HepG2 (cell line): Measurements from ENCODE around the gene PSMG3. TPM values are rescaled to one million over a fixed set of nuclear protein-coding genes. Genes with fewer than 3 reads are reported as not detected.
A peak's percentile ranks its signal among the peaks of the same experiment; 100 is the strongest.

Source experiments
- ATAC-seq: fragments of 200-7000 bp; cut with Tn5 transposase; 3 replicates; pipeline ENCODE4 v1.9.1; 2020; ENCODE audit warnings: mild to moderate bottlenecking, moderate library complexity
- BruUV-seq: library from RNA; stranded (reverse); fragments of 400-500 nt; replicated peaks from 2 replicates; lab custom pipeline; 2021; lab: Mats Ljungman, UMichigan
- CTCF ChIA-PET: fragments of 300-600 bp; formaldehyde crosslinking; extraction: SDS; loops from one replicate; lab custom pipeline; 2021; ENCODE audit warnings: low total read pairs, inconsistent platforms, low intra/inter-chr PET ratio; lab: Yijun Ruan, JAX
- POLR2A ChIA-PET: fragments of 350-600 bp; sonication (Branson Sonifier 250); formaldehyde crosslinking; loops from one replicate; lab custom pipeline; 2020; ENCODE audit warnings: antibody characterized with exemption, inconsistent platforms; lab: Yijun Ruan, JAX
- DNase-seq: peaks from one replicate; pipeline ENCODE4 v3.0.0-alpha.2; 2015; ENCODE audit warnings: low spot score
- FAIRE-seq: peaks from 3 replicates; lab custom pipeline; 2011; peaks lifted over from hg19 to GRCh38; lab: Jason Lieb, UNC
- H2AFZ ChIP-seq: one replicate; pipeline ENCODE4 v1.6.1; 2011; ENCODE audit warnings: low read length, inconsistent platforms
- H3K27ac ChIP-seq: fragments of 300-600 bp; 3 replicates; pipeline ENCODE4 v1.8.0; 2011; ENCODE audit warnings: mixed run types, mild to moderate bottlenecking, mixed read lengths, low read length, inconsistent platforms; ENCODE audit not compliant: insufficient read depth; ENCODE audit errors: extremely low read length
- H3K27me3 ChIP-seq, 2 experiments: fragments of 200-600 bp in 1 of 2; 2 replicates in 1 of 2; 3 replicates in 1 of 2; pipeline versions ENCODE4 v1.6.0 to v1.8.0; 2011; ENCODE audit warnings: low read length in 2 of 2, mild to moderate bottlenecking in 2 of 2, moderate library complexity in 2 of 2, inconsistent platforms in 1 of 2; ENCODE audit not compliant: insufficient read depth in 2 of 2, control insufficient read depth in 1 of 2
- H3K36me3 ChIP-seq, 2 experiments: fragments of 200-600 bp in 1 of 2; replicated peaks in 1 of 2; 2 replicates in 1 of 2; 3 replicates in 1 of 2; pipeline versions ENCODE4 v1.5.1 to v1.8.0; 2011; ENCODE audit warnings: low read length in 2 of 2, inconsistent platforms in 1 of 2; ENCODE audit not compliant: insufficient read depth in 2 of 2, control insufficient read depth in 1 of 2
- H3K4me1 ChIP-seq: 2 replicates; pipeline ENCODE4 v1.5.1; 2012; ENCODE audit warnings: low read length, inconsistent platforms; ENCODE audit not compliant: insufficient read depth
- H3K4me2 ChIP-seq: 2 replicates; pipeline ENCODE4 v1.6.0; 2011; ENCODE audit warnings: low read depth, low read length, inconsistent platforms
- H3K4me3 ChIP-seq, 3 experiments: fragments of 200-600 bp in 1 of 3; sonication (generic), shearing (Covaris generic) in 1 of 3; replicated peaks in 1 of 3; 2 replicates each; pipeline ENCODE4 v1.5.1; 2011 to 2016; ENCODE audit warnings: low read length in 3 of 3, inconsistent platforms in 2 of 3, low read depth in 2 of 3, mild to moderate bottlenecking in 2 of 3, control low read depth in 1 of 3, mixed read lengths in 1 of 3; ENCODE audit not compliant: insufficient read depth in 1 of 3
- H3K79me2 ChIP-seq: one replicate; pipeline ENCODE4 v1.6.1; 2011; ENCODE audit warnings: low read length, inconsistent platforms; ENCODE audit not compliant: insufficient read depth
- H3K9ac ChIP-seq: 2 replicates; pipeline ENCODE4 v1.6.0; 2011; ENCODE audit warnings: mild to moderate bottlenecking, low read depth, low read length, inconsistent platforms; ENCODE audit not compliant: insufficient read depth
- H3K9me3 ChIP-seq: 2 replicates; pipeline ENCODE4 v1.5.1; 2012; ENCODE audit warnings: mild to moderate bottlenecking, low read length
- H4K20me1 ChIP-seq: 2 replicates; pipeline ENCODE4 v1.6.0; 2011; ENCODE audit warnings: inconsistent platforms, mild to moderate bottlenecking, low read length, moderate library complexity; ENCODE audit not compliant: insufficient read depth
- ARNT2 ChIP-seq: sonication (generic); formaldehyde crosslinking; IDR thresholded peaks from 2 replicates; pipeline ENCODE4 v1.8.0; 2022; ENCODE audit warnings: mild to moderate bottlenecking, low read depth, missing genetic modification reagents, moderate library complexity
- ARNTL ChIP-seq: sonication (generic); formaldehyde crosslinking; IDR thresholded peaks from 2 replicates; pipeline ENCODE4 v1.4.0; 2020; ENCODE audit warnings: mild to moderate bottlenecking, missing genetic modification reagents
- BATF2 ChIP-seq: sonication (generic); formaldehyde crosslinking; IDR thresholded peaks from 2 replicates; pipeline ENCODE4 v1.8.0; 2022; ENCODE audit warnings: mild to moderate bottlenecking, missing genetic modification reagents, moderate library complexity
- DDIT3 ChIP-seq: sonication (generic); formaldehyde crosslinking; IDR thresholded peaks from 2 replicates; pipeline ENCODE4 v1.4.0; 2020; ENCODE audit warnings: mild to moderate bottlenecking, missing genetic modification reagents
- HNF4A ChIP-seq: sonication (generic); formaldehyde crosslinking; IDR thresholded peaks from 2 replicates; pipeline ENCODE4 v1.4.0; 2020; ENCODE audit warnings: missing genetic modification reagents
- RORA ChIP-seq: sonication (generic); formaldehyde crosslinking; IDR thresholded peaks from 2 replicates; pipeline ENCODE4 v1.5.0; 2020; ENCODE audit warnings: mild to moderate bottlenecking, missing genetic modification reagents, moderate library complexity
- ZNF18 ChIP-seq: sonication (generic); formaldehyde crosslinking; IDR thresholded peaks from 2 replicates; pipeline ENCODE4 v1.8.0; 2022; ENCODE audit warnings: mild to moderate bottlenecking, missing genetic modification reagents; ENCODE audit not compliant: insufficient replicate concordance
- ZNF296 ChIP-seq: sonication (generic); formaldehyde crosslinking; conservative IDR thresholded peaks from 2 replicates; pipeline ENCODE4 v1.5.0; 2020; ENCODE audit warnings: mild to moderate bottlenecking, missing genetic modification reagents
- ZSCAN21 ChIP-seq: sonication (generic); formaldehyde crosslinking; IDR thresholded peaks from 2 replicates; pipeline ENCODE4 v1.8.0; 2022; ENCODE audit warnings: mild to moderate bottlenecking, missing genetic modification reagents, moderate library complexity, borderline replicate concordance
- WGBS: methylation state at CpG from one replicate; pipeline ENCODE4 v1.1.6; 2017; ENCODE audit warnings: low lambda C conversion rate; 5-methylcytosine and 5-hydroxymethylcytosine counted together
- in situ Hi-C: cut with HindIII; loops from 2 replicates; pipeline ENCODE4 v1.10.0; 2017; ENCODE audit warnings: low pct_unique_long_range_greater_than_20kb; ENCODE audit not compliant: extremely low pct_ligation_motif_present
- intact Hi-C: fragments of 100-400 bp; cut with micrococcal nuclease; formaldehyde crosslinking; loops from one replicate; pipeline ENCODE4 v1.10.0; 2022; ENCODE audit not compliant: unreplicated experiment
- polyA plus RNA-seq, 8 experiments: library from polyadenylated mRNA; depleted of rRNA in 3 of 8; stranded (reverse) in 7 of 8; unstranded in 1 of 8; fragments of >200 nt; fragmentation: Illumina TruSeq in 4 of 8; extraction: Trizol in 4 of 8; gene quantifications; 2 replicates each; pipeline versions ENCODE4 v1.2.1 to v1.2.3, GENCODE V29; 2011 to 2016; ENCODE audit warnings: low read depth in 4 of 8, missing spikeins in 1 of 8, mixed read lengths in 1 of 8; ENCODE audit not compliant: insufficient read depth in 1 of 8
- total RNA-seq, 5 experiments: library from RNA; depleted of rRNA; stranded (reverse); fragments of >200 nt; fragmentation: Illumina TruSeq; extraction: Trizol; gene quantifications; 2 replicates each; pipeline ENCODE4 v1.2.3, GENCODE V29; 2016; ENCODE audit warnings: low read depth in 1 of 5

The PSMG3 gene
- total and polyA plus RNA-seq, 2 of the 13 experiments (the other 11 are each of a cell fraction or from before 2014, with no cell fraction given): 29.6 to 48.4 TPM

GRCh38 chr7:1530946-1531262 is 38.9 kb downstream of the PSMG3 start (continued):
- TF ChIP-seq ARNTL (CRISPR knock-in tag): no peak

DNA sequence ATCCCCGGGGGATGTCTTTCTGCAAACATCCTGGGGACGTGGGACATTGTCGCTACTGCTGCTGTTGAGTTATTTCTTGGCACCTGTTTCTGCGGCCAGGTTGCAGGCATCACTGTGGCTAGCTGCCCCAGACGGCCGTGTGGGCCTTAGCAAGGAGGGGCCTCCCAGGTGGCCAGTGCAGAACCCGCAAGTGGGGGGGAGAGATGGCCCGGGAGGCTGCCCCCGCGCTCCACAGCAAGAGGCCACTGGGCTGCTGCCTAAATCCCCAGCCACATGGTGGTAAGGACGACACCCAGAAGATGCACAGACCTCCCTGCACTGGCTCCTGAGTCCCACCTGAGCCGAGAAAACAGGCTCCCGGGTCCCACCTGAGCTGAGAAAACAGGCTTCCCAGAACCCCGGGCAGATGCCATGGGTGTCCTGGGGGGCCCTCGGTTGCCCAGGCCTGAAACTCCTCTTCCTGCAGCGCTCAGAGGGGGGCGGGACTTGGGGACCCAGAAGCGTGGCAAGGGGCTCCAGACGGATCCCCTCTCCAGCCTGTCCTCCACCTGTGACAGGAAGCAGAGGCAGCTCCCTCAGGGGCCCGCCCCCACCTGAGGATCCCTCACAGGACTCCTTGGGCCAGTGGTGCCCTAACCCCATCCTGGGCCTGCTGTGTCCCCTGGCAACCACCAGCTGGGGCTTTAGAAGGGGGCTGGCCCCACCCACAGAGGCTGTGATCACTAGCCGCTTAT is 40.3 kb downstream of the PSMG3 start:
- no peak overlapping the region for H3K27ac ChIP-seq
- no TSS peak for BruUV-seq
- ATAC-seq: no peak
- H3K4me2 ChIP-seq: peak overlapping the region; percentile 62; the same call in 1 of the 2 replicates
- TF ChIP-seq ZNF296 (no peak), ZNF18 (no peak), DDIT3 (CRISPR knock-in tag) (no peak), RORA (CRISPR knock-in tag) (no peak), ZSCAN21 (CRISPR knock-in tag) (no peak), BATF2 (no peak), HNF4A (CRISPR knock-in tag) (no peak), ARNT2 (no peak)
- POLR2A ChIA-PET: interaction anchor here (1.5 kb wide), 1 partner anchor 26 kb away, joined by 5 read pairs; the partner anchor contains the start of gene TMEM184A
- H3K9me3 ChIP-seq: no peaks in the 10 kb centered on the region
- FAIRE-seq: no peak
- H4K20me1 ChIP-seq: peaks cover 15% of the 10 kb centered on the region; the same call in 1 of the 2 replicates
- in situ Hi-C loops: no loop called here
- WGBS: 33% methylated on average over 12 of the region's 21 CpGs
- H3K36me3 ChIP-seq: no peaks in the 10 kb centered on the region
- H3K4me1 ChIP-seq: peaks cover 49% of the 10 kb centered on the region
- H2AFZ ChIP-seq: no peak overlapping the region
- CTCF ChIA-PET: interaction anchor here (1.3 kb wide), 1 partner anchor 23 kb away, joined by 3 read pairs; no protein-coding TSS in a partner anchor
- no peak overlapping the region for H3K9ac ChIP-seq
- intact Hi-C loops: loop anchor here (2.0 kb wide), 1 partner anchor 69 kb away; no protein-coding TSS in a partner anchor
- DNase-seq: no peak
- H3K79me2 ChIP-seq: peaks cover 34% of the 10 kb centered on the region
- H3K27me3 ChIP-seq: peaks cover 0 to 18% of the 10 kb centered on the region in 2 experiments; a peak in 2 of 5 replicates
- H3K4me3 ChIP-seq: peak overlapping the region in 2 of 3 experiments; percentile 26 to 37; a peak in 1 of 6 replicates
